ENCODE measurements around the gene MEIKIN. TPM values are rescaled to one million over a fixed set of nuclear protein-coding genes. Genes with fewer than 3 reads are reported as not detected.

MEIKIN gene
- total and polyA plus RNA-seq, 2 of the 13 experiments (the other 11 are each of a cell fraction or from before 2014, with no cell fraction given) = not detected

GRCh38 chr5:131965826-131966415 lies 20.5 kb upstream of the MEIKIN start:
- no peaks in the 10 kb centered on the region for H4K20me1 ChIP-seq (ENCODE audit: insufficient read depth, low read length)
- FAIRE-seq (no peak), DNase-seq (ENCODE audit: low spot score) (no peak), ATAC-seq (no peak)
- H3K4me3 ChIP-seq (replicated peaks in 1 of 3; ENCODE audit: insufficient read depth in 1 of 3, low read depth in 2 of 3, low read length in 3 of 3) = no peak overlapping the region
- H3K9ac ChIP-seq (ENCODE audit: insufficient read depth, low read depth, low read length) = no peak overlapping the region
- ChIA-PET POLR2A (no interaction called here), CTCF (ENCODE audit: low intra/inter-chr PET ratio, low total read pairs) (no interaction called here)
- H3K36me3 ChIP-seq (replicated peaks in 1 of 2; ENCODE audit: control insufficient read depth in 1 of 2, insufficient read depth in 2 of 2, low read length in 2 of 2) = no peaks in the 10 kb centered on the region
- no TSS peak for BruUV-seq (replicated peaks)
- no peak overlapping the region for H3K4me2 ChIP-seq (ENCODE audit: low read depth, low read length)
- no peaks in the 10 kb centered on the region for H3K79me2 ChIP-seq (ENCODE audit: insufficient read depth, low read length)
- intact Hi-C loops (cut with micrococcal nuclease; ENCODE audit: unreplicated experiment) (no loop called here), in situ Hi-C loops (cut with HindIII; ENCODE audit: extremely low pct_ligation_motif_present, low pct_unique_long_range_greater_than_20kb) (no loop called here)
- H3K9me3 ChIP-seq (ENCODE audit: low read length) = no peaks in the 10 kb centered on the region
- H3K4me1 ChIP-seq (ENCODE audit: insufficient read depth, low read length) = peaks cover 9% of the 10 kb centered on the region
- WGBS (ENCODE audit: low lambda C conversion rate) = 65% methylated on average over 4 of the region's 6 CpGs
- no peak for TF ChIP-seq HHEX (CRISPR knock-in tag; IDR thresholded peaks at IDR 0.05)
- TF ChIP-seq, protein P1, sequence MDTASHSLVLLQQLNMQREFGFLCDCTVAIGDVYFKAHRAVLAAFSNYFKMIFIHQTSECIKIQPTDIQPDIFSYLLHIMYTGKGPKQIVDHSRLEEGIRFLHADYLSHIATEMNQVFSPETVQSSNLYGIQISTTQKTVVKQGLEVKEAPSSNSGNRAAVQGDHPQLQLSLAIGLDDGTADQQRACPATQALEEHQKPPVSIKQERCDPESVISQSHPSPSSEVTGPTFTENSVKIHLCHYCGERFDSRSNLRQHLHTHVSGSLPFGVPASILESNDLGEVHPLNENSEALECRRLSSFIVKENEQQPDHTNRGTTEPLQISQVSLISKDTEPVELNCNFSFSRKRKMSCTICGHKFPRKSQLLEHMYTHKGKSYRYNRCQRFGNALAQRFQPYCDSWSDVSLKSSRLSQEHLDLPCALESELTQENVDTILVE (CRISPR knock-in tag; IDR thresholded peaks at IDR 0.05) = no peak
- TF ChIP-seq MXI1 (IDR thresholded peaks at IDR 0.05; ENCODE audit: borderline replicate concordance, low read depth, low read length) = no peak
- TF ChIP-seq KLF11 (CRISPR knock-in tag; IDR thresholded peaks at IDR 0.05) = no peak
- no peak for TF ChIP-seq PHF8 (CRISPR knock-in tag; IDR thresholded peaks at IDR 0.05)
- TF ChIP-seq NR2F2 (IDR thresholded peaks at IDR 0.05; ENCODE audit: borderline replicate concordance, low read depth) = no peak
- TF ChIP-seq E2F5 (CRISPR knock-in tag; conservative IDR thresholded peaks at IDR 0.05) = no peak
- no peak for TF ChIP-seq RORA (CRISPR knock-in tag; IDR thresholded peaks at IDR 0.05)
- no peak for TF ChIP-seq ZBTB10 (CRISPR knock-in tag; IDR thresholded peaks at IDR 0.05; ENCODE audit: borderline replicate concordance)
- TF ChIP-seq, protein P2, sequence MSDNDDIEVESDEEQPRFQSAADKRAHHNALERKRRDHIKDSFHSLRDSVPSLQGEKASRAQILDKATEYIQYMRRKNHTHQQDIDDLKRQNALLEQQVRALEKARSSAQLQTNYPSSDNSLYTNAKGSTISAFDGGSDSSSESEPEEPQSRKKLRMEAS (IDR thresholded peaks at IDR 0.05) = no peak
- no peak for TF ChIP-seq POLR2A (IDR thresholded peaks at IDR 0.05; ENCODE audit: insufficient read depth in 1 of 2, low read depth in 2 of 2, low read length in 2 of 2)
- TF ChIP-seq, protein P3, sequence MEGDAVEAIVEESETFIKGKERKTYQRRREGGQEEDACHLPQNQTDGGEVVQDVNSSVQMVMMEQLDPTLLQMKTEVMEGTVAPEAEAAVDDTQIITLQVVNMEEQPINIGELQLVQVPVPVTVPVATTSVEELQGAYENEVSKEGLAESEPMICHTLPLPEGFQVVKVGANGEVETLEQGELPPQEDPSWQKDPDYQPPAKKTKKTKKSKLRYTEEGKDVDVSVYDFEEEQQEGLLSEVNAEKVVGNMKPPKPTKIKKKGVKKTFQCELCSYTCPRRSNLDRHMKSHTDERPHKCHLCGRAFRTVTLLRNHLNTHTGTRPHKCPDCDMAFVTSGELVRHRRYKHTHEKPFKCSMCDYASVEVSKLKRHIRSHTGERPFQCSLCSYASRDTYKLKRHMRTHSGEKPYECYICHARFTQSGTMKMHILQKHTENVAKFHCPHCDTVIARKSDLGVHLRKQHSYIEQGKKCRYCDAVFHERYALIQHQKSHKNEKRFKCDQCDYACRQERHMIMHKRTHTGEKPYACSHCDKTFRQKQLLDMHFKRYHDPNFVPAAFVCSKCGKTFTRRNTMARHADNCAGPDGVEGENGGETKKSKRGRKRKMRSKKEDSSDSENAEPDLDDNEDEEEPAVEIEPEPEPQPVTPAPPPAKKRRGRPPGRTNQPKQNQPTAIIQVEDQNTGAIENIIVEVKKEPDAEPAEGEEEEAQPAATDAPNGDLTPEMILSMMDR (CRISPR knock-in tag; IDR thresholded peaks at IDR 0.05) = no peak
- no peak for TF ChIP-seq KMT2A (CRISPR knock-in tag; IDR thresholded peaks at IDR 0.05)
- H3K27me3 ChIP-seq (ENCODE audit: control insufficient read depth in 1 of 2, insufficient read depth in 2 of 2, low read length in 2 of 2) = no peaks in the 10 kb centered on the region; a peak in 1 of 5 replicates
- no peak overlapping the region for H2AFZ ChIP-seq (ENCODE audit: low read length)
- no peak overlapping the region for H3K27ac ChIP-seq (ENCODE audit: extremely low read length, insufficient read depth, low read length)
